SU-DHL-6 (cell line): ENCODE results near the gene PRF1.

Experiments used
- EZH2phosphoT487 ChIP-seq: fragments of 200-600 bp; sonication (generic), shearing (Covaris generic); conservative IDR thresholded peaks from 2 replicates; pipeline ENCODE4 v1.6.1; 2018; ENCODE audit warnings: mild to moderate bottlenecking, antibody characterized with exemption, low read length, moderate library complexity, mixed read lengths
- TF ChIP-seq, protein P1 (sequence below): fragments of 200-600 bp; sonication (generic); IDR thresholded peaks from one replicate; pipeline ENCODE4 v1.5.1; 2017; ENCODE audit warnings: antibody characterized with exemption, mild to moderate bottlenecking, low read length, moderate library complexity; ENCODE audit not compliant: insufficient read depth, poor library complexity, severe bottlenecking

- TF ChIP-seq, protein P1, sequence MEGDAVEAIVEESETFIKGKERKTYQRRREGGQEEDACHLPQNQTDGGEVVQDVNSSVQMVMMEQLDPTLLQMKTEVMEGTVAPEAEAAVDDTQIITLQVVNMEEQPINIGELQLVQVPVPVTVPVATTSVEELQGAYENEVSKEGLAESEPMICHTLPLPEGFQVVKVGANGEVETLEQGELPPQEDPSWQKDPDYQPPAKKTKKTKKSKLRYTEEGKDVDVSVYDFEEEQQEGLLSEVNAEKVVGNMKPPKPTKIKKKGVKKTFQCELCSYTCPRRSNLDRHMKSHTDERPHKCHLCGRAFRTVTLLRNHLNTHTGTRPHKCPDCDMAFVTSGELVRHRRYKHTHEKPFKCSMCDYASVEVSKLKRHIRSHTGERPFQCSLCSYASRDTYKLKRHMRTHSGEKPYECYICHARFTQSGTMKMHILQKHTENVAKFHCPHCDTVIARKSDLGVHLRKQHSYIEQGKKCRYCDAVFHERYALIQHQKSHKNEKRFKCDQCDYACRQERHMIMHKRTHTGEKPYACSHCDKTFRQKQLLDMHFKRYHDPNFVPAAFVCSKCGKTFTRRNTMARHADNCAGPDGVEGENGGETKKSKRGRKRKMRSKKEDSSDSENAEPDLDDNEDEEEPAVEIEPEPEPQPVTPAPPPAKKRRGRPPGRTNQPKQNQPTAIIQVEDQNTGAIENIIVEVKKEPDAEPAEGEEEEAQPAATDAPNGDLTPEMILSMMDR = no peak
- TF ChIP-seq EZH2phosphoT487 = no peak
Observed at GRCh38 chr10:70618663-70619062, 16.1 kb upstream of the PRF1 start.
